DND-41 (cell line): ENCODE measurements around the gene PDGFRA.
"Not testable (repeated sequence)": the region's sequence is repeated elsewhere in the genome, so short reads cannot be mapped to it uniquely, and the experiment has no call there.

Experiments used
- ATAC-seq: fragments of 200-7000 bp; cut with Tn5 transposase; 3 replicates; pipeline ENCODE4 v1.9.1; 2021; ENCODE audit warnings: low read depth; ENCODE audit not compliant: insufficient read depth
- DNase-seq: peaks from one replicate; pipeline ENCODE4 v3.0.0-alpha.2; 2020
- H2AFZ ChIP-seq: 2 replicates; pipeline ENCODE4 v1.6.0; 2012; ENCODE audit warnings: low read depth, low read length
- H3K27ac ChIP-seq: 2 replicates; pipeline ENCODE4 v1.5.1; 2012; ENCODE audit warnings: low read length, inconsistent platforms
- H3K27me3 ChIP-seq: fragments of 200-600 bp; sonication (generic); 2 replicates; pipeline ENCODE4 v1.6.0; 2012; ENCODE audit warnings: low read length, mild to moderate bottlenecking, inconsistent platforms; ENCODE audit not compliant: insufficient read depth, poor library complexity
- H3K36me3 ChIP-seq: 2 replicates; pipeline ENCODE4 v1.5.1; 2012; ENCODE audit warnings: low read length, inconsistent platforms; ENCODE audit not compliant: insufficient read depth
- H3K4me1 ChIP-seq: 2 replicates; pipeline ENCODE4 v1.5.1; 2012; ENCODE audit warnings: mild to moderate bottlenecking, low read length; ENCODE audit not compliant: insufficient read depth
- H3K4me2 ChIP-seq: 2 replicates; pipeline ENCODE4 v1.6.0; 2012; ENCODE audit warnings: mild to moderate bottlenecking, moderate library complexity, low read length, inconsistent platforms; ENCODE audit not compliant: insufficient read depth
- H3K4me3 ChIP-seq, 2 experiments: fragments of 200-600 bp in 1 of 2; shearing (Covaris generic) in 1 of 2; 2 replicates each; pipeline ENCODE4 v1.5.1; 2012 to 2016; ENCODE audit warnings: inconsistent platforms in 2 of 2, low read length in 2 of 2, mild to moderate bottlenecking in 2 of 2, low read depth in 1 of 2, moderate library complexity in 1 of 2
- H3K79me2 ChIP-seq: 2 replicates; pipeline ENCODE4 v1.6.0; 2012; ENCODE audit warnings: low read length, inconsistent platforms; ENCODE audit not compliant: insufficient read depth
- H3K9ac ChIP-seq: 2 replicates; pipeline ENCODE4 v1.6.0; 2012; ENCODE audit warnings: low read depth, mild to moderate bottlenecking, inconsistent platforms, low read length, moderate library complexity
- H3K9me3 ChIP-seq: 2 replicates; pipeline ENCODE4 v1.5.1; 2012; ENCODE audit warnings: low read length, moderate library complexity, mild to moderate bottlenecking, inconsistent platforms; ENCODE audit not compliant: insufficient read depth, severe bottlenecking
- H4K20me1 ChIP-seq: 2 replicates; pipeline ENCODE4 v1.6.0; 2012; ENCODE audit warnings: low read length; ENCODE audit not compliant: insufficient read depth
- CTCF ChIP-seq: IDR thresholded peaks from 2 replicates; pipeline ENCODE4 v1.5.1; 2012; ENCODE audit warnings: borderline replicate concordance, low read length, moderate library complexity, mild to moderate bottlenecking; ENCODE audit not compliant: poor library complexity, severe bottlenecking; ENCODE audit errors: extremely low read depth
- EZH2 ChIP-seq: IDR thresholded peaks from 3 replicates; pipeline ENCODE4 v1.6.1; 2012; ENCODE audit warnings: borderline replicate concordance, low read depth, mild to moderate bottlenecking, moderate library complexity, low read length, inconsistent platforms; ENCODE audit not compliant: severe bottlenecking

PDGFRA gene

GRCh38 chr4:54322818-54323417, 93.8 kb downstream of the PDGFRA start:
- Histone ChIP-seq H3K4me1 (no peaks in the 10 kb centered on the region), H3K79me2 (no peaks in the 10 kb centered on the region), H4K20me1 (no peaks in the 10 kb centered on the region), H3K9ac (no peak overlapping the region), H3K36me3 (no peaks in the 10 kb centered on the region), H3K27ac (no peak overlapping the region), H3K27me3 (no peaks in the 10 kb centered on the region), H3K9me3 (no peaks in the 10 kb centered on the region), H3K4me2 (no peak overlapping the region), H3K4me3 (no peak overlapping the region), H2AFZ (no peak overlapping the region)
- ATAC-seq (peak; percentile 72), DNase-seq (peak; percentile 53)
- TF ChIP-seq EZH2 (no peak), CTCF (peak; percentile 74)

GRCh38 chr4:54330896-54331295, 101.8 kb downstream of the PDGFRA start:
- ATAC-seq = no peak
- H3K9me3 ChIP-seq = no peaks in the 10 kb centered on the region
- TF ChIP-seq CTCF = no peak
- TF ChIP-seq EZH2 = no peak

GRCh38 chr4:54332542-54332941, 103.4 kb downstream of the PDGFRA start:
- Histone ChIP-seq H3K4me2 (no peak overlapping the region), H3K9ac (no peak overlapping the region), H3K4me1 (no peaks in the 10 kb centered on the region), H4K20me1 (no peaks in the 10 kb centered on the region), H3K79me2 (no peaks in the 10 kb centered on the region), H3K4me3 (no peak overlapping the region), H3K27ac (no peak overlapping the region), H2AFZ (no peak overlapping the region), H3K9me3 (no peaks in the 10 kb centered on the region), H3K27me3 (no peaks in the 10 kb centered on the region), H3K36me3 (no peaks in the 10 kb centered on the region)
- DNase-seq = no peak
- no peak for TF ChIP-seq EZH2
- no peak for ATAC-seq

More at GRCh38 chr4:54330896-54331295, 101.8 kb downstream of the PDGFRA start:
- Histone ChIP-seq H3K27me3 (no peaks in the 10 kb centered on the region), H3K9ac (no peak overlapping the region), H3K4me2 (no peak overlapping the region), H3K4me1 (no peaks in the 10 kb centered on the region), H3K36me3 (no peaks in the 10 kb centered on the region), H3K79me2 (no peaks in the 10 kb centered on the region), H2AFZ (no peak overlapping the region), H3K27ac (no peak overlapping the region), H4K20me1 (no peaks in the 10 kb centered on the region), H3K4me3 (no peak overlapping the region)
- DNase-seq = no peak

- TF ChIP-seq CTCF = no peak
- TF ChIP-seq EZH2 = no peak
- H3K9me3 ChIP-seq = no peaks in the 10 kb centered on the region
Observed at GRCh38 chr4:54333657-54334056, 104.6 kb downstream of the PDGFRA start.

GRCh38 chr4:54334769-54335168, 105.7 kb downstream of the PDGFRA start:
- ATAC-seq, H3K4me3 ChIP-seq, H3K27me3 ChIP-seq, H3K79me2 ChIP-seq, DNase-seq, H3K4me2 ChIP-seq, H3K4me1 ChIP-seq, H3K27ac ChIP-seq, H2AFZ ChIP-seq, H3K9ac ChIP-seq, H3K36me3 ChIP-seq, H3K9me3 ChIP-seq, H4K20me1 ChIP-seq: not testable (repeated sequence)

More at GRCh38 chr4:54333657-54334056, 104.6 kb downstream of the PDGFRA start:
- Histone ChIP-seq H3K4me1 (no peaks in the 10 kb centered on the region), H2AFZ (no peak overlapping the region), H4K20me1 (no peaks in the 10 kb centered on the region), H3K27ac (no peak overlapping the region), H3K4me2 (no peak overlapping the region), H3K4me3 (no peak overlapping the region), H3K27me3 (no peaks in the 10 kb centered on the region), H3K36me3 (no peaks in the 10 kb centered on the region), H3K79me2 (no peaks in the 10 kb centered on the region), H3K9ac (no peak overlapping the region)
- no peak for DNase-seq
- no peak for ATAC-seq
